Kidney (tissue), 14 donors: Measurements from ENCODE around the gene MAP7D3. TPM values are rescaled to one million over a fixed set of nuclear protein-coding genes. Genes with fewer than 3 reads are reported as not detected.

Source experiments
- DNase-seq, 5 donors: peaks; one replicate each; pipeline ENCODE4 v3.0.0-alpha.2; 2013 to 2020
- FAIRE-seq: peaks from 2 replicates; lab custom pipeline; 2012; peaks lifted over from hg19 to GRCh38; lab: Jason Lieb, UNC
- H3K27ac ChIP-seq, 2 donors: one replicate each; pipeline ENCODE4 v1.7.0; 2013; ENCODE audit warnings: low read depth in 2 of 2, low read length in 2 of 2, inconsistent platforms in 1 of 2
- H3K27me3 ChIP-seq: one replicate; pipeline ENCODE4 v1.7.1; 2013; ENCODE audit warnings: low read length, inconsistent platforms; ENCODE audit not compliant: control insufficient read depth, insufficient read depth
- H3K36me3 ChIP-seq, 3 donors: one replicate each; pipeline versions ENCODE4 v1.7.0 to v1.7.1; 2013; ENCODE audit warnings: low read length in 3 of 3, control low read depth in 1 of 3, inconsistent platforms in 1 of 3; ENCODE audit not compliant: insufficient read depth in 3 of 3, control insufficient read depth in 2 of 3
- H3K4me1 ChIP-seq, 3 donors: one replicate each; pipeline versions ENCODE4 v1.7.0 to v1.7.1; 2013; ENCODE audit warnings: low read length in 3 of 3, inconsistent platforms in 1 of 3, low read depth in 1 of 3; ENCODE audit not compliant: control insufficient read depth in 2 of 3, insufficient read depth in 2 of 3
- H3K4me3 ChIP-seq, 3 donors: one replicate each; pipeline versions ENCODE4 v1.7.0 to v1.8.1; 2013; ENCODE audit warnings: low read length in 3 of 3, control low read depth in 1 of 3, inconsistent platforms in 1 of 3
- H3K9ac ChIP-seq, 3 donors: one replicate each; pipeline versions ENCODE4 v1.7.0 to v1.7.1; 2013; ENCODE audit warnings: low read length in 3 of 3, control low read depth in 1 of 3, inconsistent platforms in 1 of 3
- H3K9me3 ChIP-seq, 3 donors: one replicate each; pipeline versions ENCODE4 v1.7.0 to v1.7.1; 2013; ENCODE audit warnings: low read length in 3 of 3, control low read depth in 1 of 3, inconsistent platforms in 1 of 3; ENCODE audit not compliant: control insufficient read depth in 2 of 3, insufficient read depth in 1 of 3
- CTCF ChIP-seq: IDR thresholded peaks from 3 replicates; pipeline ENCODE4 v1.5.1; 2012; ENCODE audit warnings: mild to moderate bottlenecking, moderate library complexity, borderline replicate concordance; ENCODE audit not compliant: insufficient read depth; ENCODE audit errors: extremely low read depth
- intact Hi-C: fragments of 100-400 bp; cut with DNase I; formaldehyde crosslinking; loops from one replicate; pipeline ENCODE4 v1.11.1; 2022
- polyA plus RNA-seq: library from polyadenylated mRNA; stranded (reverse); fragments of 350-450 nt; fragmentation: Illumina TruSeq; extraction: RNeasy Lipid Tissue Mini Kit (QIAGEN cat#74804); gene quantifications from one replicate; pipeline ENCODE4 v1.2.3, GENCODE V29; 2014; ENCODE audit warnings: low read depth, low replicate concordance; ENCODE audit not compliant: insufficient read depth
- total RNA-seq: library from RNA; stranded (reverse); fragmentation: NEBNext Ultra II Directional; extraction: Animal tissue kit (Norgen Biotek cat#: 25700); gene quantifications from one replicate; pipeline ENCODE4 v1.2.1, GENCODE V29; 2021
- donor health status: control.
- donor health status: control.
- donor health status: control.
- donor health status: control.
- donor health status: control.
- donor health status: DM: yes; HTN: yes; CAD: no.
- donor health status: Normal renal cell carcinoma (clear cell type).

Gene MAP7D3
- total and polyA plus RNA-seq, 2 donors from 2014 or later, result 5.7 to 13.9 TPM

GRCh38 chrX:136207546-136207945 lies 43.7 kb downstream of the MAP7D3 start:
- Histone ChIP-seq H3K27ac (no peak overlapping the region), H3K9me3 (no peaks in the 10 kb centered on the region), H3K4me1 (peaks cover 0 to 8% (median 0%) of the 10 kb centered on the region in 3 donors), H3K27me3 (peaks cover 4% of the 10 kb centered on the region), H3K36me3 (peaks cover 0 to 10% (median 0%) of the 10 kb centered on the region in 3 donors), H3K4me3 (no peak overlapping the region), H3K9ac (no peak overlapping the region)
- no peak for TF ChIP-seq CTCF
- intact Hi-C loops, result no loop called here
- DNase-seq (no peak), FAIRE-seq (no peak)

GRCh38 chrX:136206916-136207315 lies 44.3 kb downstream of the MAP7D3 start:
- peaks cover 0 to 10% (median 0%) of the 10 kb centered on the region in 3 donors for H3K36me3 ChIP-seq
- peaks cover 0 to 8% (median 0%) of the 10 kb centered on the region in 3 donors for H3K4me1 ChIP-seq
- H3K9me3 ChIP-seq, result no peaks in the 10 kb centered on the region
- no peak overlapping the region for H3K4me3 ChIP-seq
- FAIRE-seq, result no peak
- TF ChIP-seq CTCF, result no peak
- no peak overlapping the region for H3K9ac ChIP-seq
- H3K27ac ChIP-seq, result no peak overlapping the region
- intact Hi-C loops, result no loop called here
- no peak for DNase-seq
- peaks cover 4% of the 10 kb centered on the region for H3K27me3 ChIP-seq

- intact Hi-C loops, result no loop called here
- Histone ChIP-seq H3K27ac (no peak overlapping the region), H3K4me1 (peaks cover 0 to 8% (median 0%) of the 10 kb centered on the region in 3 donors), H3K36me3 (peaks cover 0 to 7% (median 0%) of the 10 kb centered on the region in 3 donors), H3K9me3 (no peaks in the 10 kb centered on the region), H3K27me3 (peaks cover 3% of the 10 kb centered on the region), H3K9ac (no peak overlapping the region), H3K4me3 (no peak overlapping the region)
- no peak for FAIRE-seq
- TF ChIP-seq CTCF, result no peak
- no peak for DNase-seq
Observed at GRCh38 chrX:136205882-136206380, 45.3 kb downstream of the MAP7D3 start.

- intact Hi-C loops, result no loop called here
- Histone ChIP-seq H3K4me1 (peaks cover 0 to 4% (median 0%) of the 10 kb centered on the region in 3 donors), H3K27ac (no peak overlapping the region), H3K9me3 (no peaks in the 10 kb centered on the region), H3K9ac (no peak overlapping the region), H3K27me3 (peaks cover 2% of the 10 kb centered on the region), H3K36me3 (peaks cover 0 to 5% (median 0%) of the 10 kb centered on the region in 3 donors), H3K4me3 (no peak overlapping the region)
- FAIRE-seq (no peak), DNase-seq (peak in 1 of 5 donors; percentile 30)
- no peak for TF ChIP-seq CTCF
Observed at GRCh38 chrX:136204571-136204970, 46.6 kb downstream of the MAP7D3 start.
